SK-MEL-5 (cell line): ENCODE results near the gene NUDT3. TPM values are rescaled to one million over a fixed set of nuclear protein-coding genes. Genes with fewer than 3 reads are reported as not detected.

ENCODE experiments used
- DNase-seq: peaks from one replicate; pipeline ENCODE4 v3.0.0-alpha.2; 2016; ENCODE audit warnings: low read depth, low spot score
- in situ Hi-C: cut with HindIII; loops from 2 replicates; pipeline ENCODE4 v1.10.0; 2016; ENCODE audit warnings: low sequenced_read_pairs, high pct_unique_total_duplicates, low pct_unique_long_range_greater_than_20kb
- total RNA-seq: library from RNA; depleted of rRNA; stranded (reverse); fragments of >200 nt; shearing (Covaris generic); gene quantifications from 2 replicates; pipeline ENCODE4 v1.2.3, GENCODE V29; 2014

The NUDT3 gene
- total RNA-seq, 1 experiment from 2014 or later, result 34.6 TPM

DNA sequence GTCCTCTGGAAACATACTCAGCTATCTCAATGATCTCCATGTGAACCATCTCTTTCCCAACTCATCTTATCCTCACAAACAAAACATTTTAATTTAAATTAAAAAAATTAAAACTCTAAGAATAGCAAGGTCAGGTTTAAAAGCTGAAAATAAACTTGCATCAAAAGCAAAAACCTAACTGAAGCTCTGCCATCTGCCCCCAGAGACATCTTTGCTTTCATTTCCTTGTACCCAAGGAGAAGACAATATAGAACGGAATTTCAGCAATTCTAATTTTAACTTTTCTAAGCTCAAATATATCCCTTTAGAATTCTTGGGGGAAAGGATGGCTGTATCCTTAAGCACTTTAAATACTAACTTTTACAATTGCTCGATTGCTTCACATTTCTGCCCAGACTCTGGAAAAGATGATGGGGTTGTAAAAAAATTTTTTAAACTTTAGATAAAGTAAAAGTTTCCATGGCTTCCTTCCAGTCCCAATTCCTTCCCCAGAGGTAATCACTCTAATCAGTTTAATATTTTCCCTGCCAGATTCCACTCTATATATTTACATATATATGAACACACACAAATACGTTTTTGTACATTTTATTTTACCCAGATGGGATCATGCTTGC is 74.5 kb downstream of the NUDT3 start:
- in situ Hi-C loops, result no loop called here

DNA sequence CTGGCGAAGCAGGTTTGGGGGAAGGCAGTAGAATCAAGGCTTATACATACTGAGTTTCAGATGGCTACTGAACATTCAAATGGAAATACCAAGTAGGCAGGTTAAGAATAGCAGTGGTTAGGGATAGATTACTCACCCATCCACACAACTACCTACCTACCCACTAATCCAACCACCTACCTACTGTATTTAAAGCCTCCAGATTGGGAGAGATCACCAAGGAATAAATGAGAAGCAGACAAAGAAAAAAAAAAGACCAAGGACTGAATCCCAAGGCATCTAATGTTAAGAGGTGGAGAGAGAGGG is 75.3 kb downstream of the NUDT3 start:
- no peak for DNase-seq
- in situ Hi-C loops, result no loop called here

More for the DNA sequence above, 74.5 kb downstream of the NUDT3 start:
- DNase-seq, result no peak

DNA sequence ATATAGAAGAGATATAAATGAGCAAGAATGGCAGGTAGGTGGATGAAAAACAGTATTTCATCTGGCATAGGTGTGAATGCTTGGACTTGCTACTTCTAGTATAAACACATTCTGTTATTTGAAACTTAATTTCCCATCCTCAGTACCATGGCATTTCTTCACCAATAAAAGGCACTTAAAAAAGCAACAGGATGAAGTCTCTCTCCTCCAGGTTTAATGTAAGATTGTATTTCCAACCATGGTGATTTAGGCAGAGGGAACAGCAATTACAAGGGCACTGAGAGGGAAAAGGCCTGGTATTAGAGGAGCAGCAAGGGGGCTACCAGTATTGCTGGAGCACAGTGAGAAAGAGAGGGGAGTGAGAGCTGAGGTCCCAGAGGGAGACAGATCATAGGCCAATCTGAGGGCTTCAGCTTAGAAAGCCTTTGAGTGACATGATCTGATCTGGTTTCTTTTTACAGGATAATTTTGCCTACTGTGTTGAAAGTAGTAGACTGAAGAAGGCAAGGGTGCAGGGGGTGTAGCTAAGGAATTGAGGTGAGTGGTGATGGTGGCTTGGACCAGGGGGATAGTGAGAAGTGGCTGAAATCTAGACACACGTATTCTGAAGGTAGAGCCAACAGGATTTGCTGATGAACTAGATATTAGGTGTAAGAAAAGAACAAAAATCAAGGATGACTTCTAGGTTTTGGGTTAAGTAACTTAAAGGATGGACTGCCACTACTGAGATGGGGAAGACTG is 75.9 kb downstream of the NUDT3 start:
- no peak for DNase-seq
- in situ Hi-C loops, result no loop called here

GRCh38 chr6:34315780-34316179 is 76.7 kb downstream of the NUDT3 start:
- no peak for DNase-seq
- in situ Hi-C loops, result no loop called here

DNA sequence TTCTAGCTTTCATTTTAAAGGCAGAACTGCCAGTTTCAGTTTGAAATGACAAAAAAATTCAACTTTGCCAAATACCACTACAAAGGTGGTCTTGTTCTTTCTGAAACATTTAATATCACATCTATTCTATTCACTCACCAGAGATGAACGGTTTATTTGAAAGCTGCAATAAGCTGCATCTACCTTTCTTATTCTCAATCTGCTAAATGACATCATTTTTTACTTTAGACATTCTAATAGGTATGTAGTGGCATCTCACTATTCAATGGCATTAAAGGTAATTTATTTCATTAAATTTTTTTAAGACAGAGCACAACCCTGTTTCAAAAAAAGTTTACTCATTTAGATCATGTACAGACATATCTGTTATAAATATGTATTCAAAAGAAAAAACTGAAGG is 77.2 kb downstream of the NUDT3 start:
- in situ Hi-C loops, result no loop called here

GRCh38 chr6:34312259-34312658 is 80.2 kb downstream of the NUDT3 start:
- no peak for DNase-seq
- in situ Hi-C loops, result no loop called here

More for the DNA sequence above, 77.2 kb downstream of the NUDT3 start:
- DNase-seq, result no peak

DNA sequence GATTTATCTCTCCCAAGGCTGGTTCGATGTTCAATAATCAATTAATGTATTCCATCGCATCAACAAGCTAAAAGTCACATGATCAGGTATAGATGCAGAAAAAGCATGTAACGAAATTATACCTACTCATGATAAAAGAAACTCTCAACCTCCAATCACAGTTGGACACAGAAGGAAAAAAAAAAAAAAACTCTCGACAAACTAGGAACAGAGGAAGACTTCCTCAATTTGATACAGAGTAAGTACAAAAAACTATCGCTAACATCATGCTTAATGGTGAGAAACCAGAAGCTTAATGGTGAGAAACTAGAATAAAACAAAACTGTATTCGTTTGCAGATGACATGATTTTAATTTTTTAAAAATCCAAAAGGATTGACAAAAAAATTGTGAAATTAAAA is 81.7 kb downstream of the NUDT3 start:
- no peak for DNase-seq

DNA sequence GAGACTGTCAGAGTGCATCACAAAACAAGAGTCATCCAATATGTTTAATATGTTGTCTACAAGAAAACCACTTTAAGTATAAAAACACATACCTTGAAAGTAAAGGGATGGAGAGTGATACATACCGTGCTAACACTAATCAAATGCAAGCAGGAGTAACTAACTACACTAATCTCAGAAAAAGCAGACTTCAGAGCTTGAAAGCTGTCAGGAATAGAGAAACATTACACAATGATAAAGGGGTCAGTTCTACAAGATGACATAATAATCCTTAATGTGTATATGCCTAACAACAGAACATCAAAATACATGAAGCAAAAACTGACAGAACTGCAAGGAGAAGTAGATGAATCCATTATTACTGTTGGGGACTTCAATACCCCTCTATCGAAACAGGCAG is 84.0 kb downstream of the NUDT3 start:
- DNase-seq, result no peak
- in situ Hi-C loops, result no loop called here

More for the DNA sequence above, 81.7 kb downstream of the NUDT3 start:
- in situ Hi-C loops, result no loop called here

GRCh38 chr6:34305982-34306708 is 86.3 kb downstream of the NUDT3 start:
- no peak for DNase-seq
- in situ Hi-C loops, result no loop called here

GRCh38 chr6:34305497-34305896 is 87.0 kb downstream of the NUDT3 start:
- no peak for DNase-seq
- in situ Hi-C loops, result no loop called here

GRCh38 chr6:34304164-34304563 is 88.3 kb downstream of the NUDT3 start:
- DNase-seq, result no peak
- in situ Hi-C loops, result no loop called here

DNA sequence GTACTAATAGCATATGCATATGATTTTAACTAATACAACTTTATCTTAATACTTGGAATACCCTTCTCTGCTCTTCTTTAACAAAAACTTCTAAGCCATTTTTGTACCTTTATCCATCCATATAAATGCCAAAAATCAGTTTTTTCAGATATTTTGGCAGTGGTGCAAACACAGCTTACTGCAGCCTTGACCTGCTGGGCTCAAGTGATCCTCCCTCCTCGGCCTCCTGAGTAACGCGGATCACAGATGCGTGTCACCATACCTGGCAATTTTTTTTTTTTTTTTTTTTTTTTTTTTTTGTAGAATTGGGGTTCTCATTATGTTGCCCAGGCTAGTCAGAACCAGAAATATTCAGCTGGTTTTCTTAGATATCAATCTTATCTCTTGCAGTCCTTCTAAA is 89.5 kb downstream of the NUDT3 start:
- DNase-seq, result no peak
- in situ Hi-C loops, result no loop called here

DNA sequence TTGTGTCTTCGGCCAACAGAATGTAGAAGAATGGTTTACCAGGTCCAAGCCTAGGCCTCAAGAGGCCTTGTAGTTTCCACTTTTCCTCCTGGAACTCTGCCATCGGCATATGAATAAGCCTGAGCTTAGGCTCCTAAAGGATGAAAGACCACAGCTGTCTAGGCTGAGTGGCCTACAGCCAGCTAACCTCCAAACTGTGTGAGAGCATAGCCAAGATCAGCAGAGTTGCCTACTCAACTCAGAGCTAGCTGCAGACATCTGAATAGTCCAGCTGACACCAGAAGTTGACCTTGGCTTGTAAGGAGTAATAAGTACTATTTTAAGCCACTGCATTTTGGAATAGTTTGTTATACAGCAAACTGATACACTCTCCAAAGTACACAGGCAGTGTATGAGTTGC is 91.1 kb downstream of the NUDT3 start:
- DNase-seq, result no peak
- in situ Hi-C loops, result no loop called here

- DNase-seq, result no peak
- in situ Hi-C loops, result no loop called here
Observed at GRCh38 chr6:34300332-34300751, 92.1 kb downstream of the NUDT3 start.

GRCh38 chr6:34298941-34299340 is 93.5 kb downstream of the NUDT3 start:
- DNase-seq, result no peak
- in situ Hi-C loops, result no loop called here

DNA sequence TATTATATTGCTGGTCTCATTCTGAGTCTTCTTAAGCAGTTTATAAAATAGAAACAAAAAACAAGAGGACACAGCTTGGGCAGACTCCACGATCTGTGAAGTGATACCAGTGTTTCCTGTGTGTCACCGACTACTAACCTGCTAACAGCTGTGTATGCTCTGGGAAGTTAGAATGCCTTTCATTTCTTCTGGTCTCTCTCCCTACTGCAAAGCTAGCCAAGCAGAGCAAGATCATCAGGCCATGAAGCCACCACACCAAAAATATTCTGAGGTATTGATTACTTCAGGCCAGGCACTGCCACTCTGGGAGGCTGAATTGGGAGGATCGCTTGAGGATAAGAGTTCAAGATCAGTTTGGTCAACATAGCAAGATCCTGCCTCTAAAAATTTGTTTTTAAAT is 96.7 kb downstream of the NUDT3 start:
- no peak for DNase-seq
- in situ Hi-C loops, result no loop called here

- in situ Hi-C loops, result no loop called here
- no peak for DNase-seq
Observed at GRCh38 chr6:34292954-34293353, 99.5 kb downstream of the NUDT3 start.

- in situ Hi-C loops, result no loop called here
- DNase-seq, result no peak
Observed at GRCh38 chr6:34289137-34289536, 103.3 kb downstream of the NUDT3 start.

GRCh38 chr6:34288581-34288980 is 103.9 kb downstream of the NUDT3 start:
- in situ Hi-C loops, result no loop called here
- peak; percentile 57 for DNase-seq
